Body of pancreas (tissue), 4 donors: ENCODE measurements around the gene FBN1. TPM values are rescaled to one million over a fixed set of nuclear protein-coding genes. Genes with fewer than 3 reads are reported as not detected.

Experiments
- ATAC-seq: fragments of 150-250 bp; one replicate; pipeline ENCODE4 v1.9.1; 2016
- DNase-seq, 4 donors: peaks; one replicate each; pipeline ENCODE4 v3.0.0-alpha.2; 2019
- H3K27ac ChIP-seq, 4 donors: fragments of 200-600 bp; sonication (generic); 1 replicate in 3 of 4; 2 replicates in 1 of 4; pipeline versions ENCODE4 v1.5.1 to v1.6.1; 2016 to 2019; ENCODE audit warnings: mild to moderate bottlenecking in 1 of 4, mixed read lengths in 1 of 4, moderate library complexity in 1 of 4
- H3K27me3 ChIP-seq, 2 donors: fragments of 200-600 bp; sonication (generic); one replicate each; pipeline ENCODE4 v1.6.0; 2016; ENCODE audit warnings: mild to moderate bottlenecking in 1 of 2
- H3K36me3 ChIP-seq, 2 donors: fragments of 200-600 bp; sonication (generic); replicated peaks in 1 of 2; 2 replicates each; pipeline ENCODE4 v1.5.1; 2016; ENCODE audit warnings: low read depth in 2 of 2; ENCODE audit not compliant: insufficient read depth in 1 of 2
- H3K4me1 ChIP-seq: fragments of 200-600 bp; sonication (generic); one replicate; pipeline ENCODE4 v1.6.0; 2016
- H3K4me3 ChIP-seq, 2 donors: fragments of 200-600 bp; sonication (generic); 1 replicate in 1 of 2; 2 replicates in 1 of 2; pipeline ENCODE4 v1.5.1; 2016 to 2019
- H3K9me3 ChIP-seq, 3 donors: fragments of 200-600 bp; sonication (generic); 1 replicate in 2 of 3; 2 replicates in 1 of 3; pipeline ENCODE4 v1.5.1; 2016
- POLR2A ChIP-seq, 3 donors: fragments of 450-650 bp; IDR thresholded peaks; one replicate each; pipeline ENCODE4 v1.6.1; 2016; ENCODE audit warnings: antibody characterized with exemption in 3 of 3, mild to moderate bottlenecking in 2 of 3
- WGBS, 2 donors: methylation state at CpG; one replicate each; pipeline ENCODE4 v1.1.5; 2017; 5-methylcytosine and 5-hydroxymethylcytosine counted together
- intact Hi-C: fragments of 100-400 bp; cut with DNase I; formaldehyde crosslinking; loops from one replicate; pipeline ENCODE4 v1.15.1; 2023
- total RNA-seq, 2 donors: library from RNA; depleted of rRNA; stranded (reverse); fragments of >200 nt; gene quantifications; one replicate each; pipeline ENCODE4 v1.1.0, GENCODE V29; 2016
- TF ChIP-seq, protein P1 (sequence below), 7 experiments: fragments of 450-650 bp in 4 of 7; fragments of 200-600 bp in 3 of 7; sonication (generic) in 3 of 7; IDR thresholded peaks; one replicate each; pipeline ENCODE4 v1.5.1; 2016 to 2019; ENCODE audit warnings: antibody characterized with exemption in 7 of 7

The FBN1 gene
- total RNA-seq, 2 donors from 2014 or later: 12.7 to 51.1 TPM

DNA sequence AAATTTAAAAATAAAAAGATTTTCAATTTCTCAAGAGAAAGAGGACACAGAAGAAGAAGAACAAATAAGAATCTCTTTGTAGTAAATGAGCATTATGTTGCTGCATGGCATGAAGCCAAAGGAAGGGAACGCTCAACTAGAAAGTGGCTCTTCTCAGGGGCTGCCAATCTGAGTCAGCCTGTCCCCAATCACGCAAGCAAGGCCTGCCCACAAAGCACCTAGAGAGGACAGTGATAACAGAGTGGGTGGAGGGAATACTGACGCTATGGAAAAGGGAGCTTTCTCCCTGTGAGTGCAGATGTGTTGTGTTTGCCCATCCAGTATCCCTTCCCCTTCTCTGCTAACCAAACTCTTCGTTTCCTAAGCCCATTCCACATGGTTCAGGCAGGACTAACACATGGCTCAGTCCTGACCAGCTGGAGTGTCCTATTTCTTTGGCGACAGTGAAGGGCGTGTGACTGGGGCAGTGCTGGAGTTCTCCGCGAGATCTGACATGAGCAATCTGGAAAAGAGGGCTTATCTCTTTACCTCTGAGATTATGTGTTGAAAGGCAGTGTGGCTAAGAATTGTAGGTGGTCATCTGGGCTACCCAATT lies 14.2 kb downstream of the FBN1 start:
- H3K4me3 ChIP-seq: no peak overlapping the region
- H3K9me3 ChIP-seq: no peaks in the 10 kb centered on the region
- H3K4me1 ChIP-seq: no peaks in the 10 kb centered on the region
- H3K27me3 ChIP-seq: no peaks in the 10 kb centered on the region
- H3K36me3 ChIP-seq: no peaks in the 10 kb centered on the region
- no peak for TF ChIP-seq POLR2A (IDR thresholded peaks at IDR 0.05)
- TF ChIP-seq, protein P1, sequence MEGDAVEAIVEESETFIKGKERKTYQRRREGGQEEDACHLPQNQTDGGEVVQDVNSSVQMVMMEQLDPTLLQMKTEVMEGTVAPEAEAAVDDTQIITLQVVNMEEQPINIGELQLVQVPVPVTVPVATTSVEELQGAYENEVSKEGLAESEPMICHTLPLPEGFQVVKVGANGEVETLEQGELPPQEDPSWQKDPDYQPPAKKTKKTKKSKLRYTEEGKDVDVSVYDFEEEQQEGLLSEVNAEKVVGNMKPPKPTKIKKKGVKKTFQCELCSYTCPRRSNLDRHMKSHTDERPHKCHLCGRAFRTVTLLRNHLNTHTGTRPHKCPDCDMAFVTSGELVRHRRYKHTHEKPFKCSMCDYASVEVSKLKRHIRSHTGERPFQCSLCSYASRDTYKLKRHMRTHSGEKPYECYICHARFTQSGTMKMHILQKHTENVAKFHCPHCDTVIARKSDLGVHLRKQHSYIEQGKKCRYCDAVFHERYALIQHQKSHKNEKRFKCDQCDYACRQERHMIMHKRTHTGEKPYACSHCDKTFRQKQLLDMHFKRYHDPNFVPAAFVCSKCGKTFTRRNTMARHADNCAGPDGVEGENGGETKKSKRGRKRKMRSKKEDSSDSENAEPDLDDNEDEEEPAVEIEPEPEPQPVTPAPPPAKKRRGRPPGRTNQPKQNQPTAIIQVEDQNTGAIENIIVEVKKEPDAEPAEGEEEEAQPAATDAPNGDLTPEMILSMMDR (IDR thresholded peaks at IDR 0.05): no peak
- DNase-seq (no peak), ATAC-seq (no peak)
- intact Hi-C loops: no loop called here
- no peak overlapping the region for H3K27ac ChIP-seq
- 65 to 76% methylated on average over 8 of the region's 8 CpGs for WGBS, 2 donors

DNA sequence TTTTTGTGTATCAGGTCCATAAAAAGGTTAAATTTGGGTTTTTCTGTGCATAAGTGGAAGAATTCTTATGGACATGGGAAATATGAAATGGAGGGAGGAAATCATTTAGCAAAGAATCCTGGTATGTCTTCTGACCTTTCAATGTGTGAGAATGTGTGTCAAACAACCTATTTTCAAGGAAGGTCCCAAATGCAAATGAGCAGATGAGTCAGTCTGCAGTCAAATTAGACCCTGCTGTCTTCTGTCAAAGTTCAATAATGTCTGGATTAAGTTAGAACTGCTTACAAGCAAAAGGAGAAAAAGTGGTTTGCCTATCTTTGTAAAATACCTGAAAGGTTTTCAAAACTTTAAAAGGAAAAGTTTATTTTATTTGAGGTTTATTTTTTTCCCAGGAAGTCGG lies 15.3 kb downstream of the FBN1 start:
- no peaks in the 10 kb centered on the region for H3K4me1 ChIP-seq
- H3K27me3 ChIP-seq: no peaks in the 10 kb centered on the region
- no peak overlapping the region for H3K27ac ChIP-seq
- no peaks in the 10 kb centered on the region for H3K9me3 ChIP-seq
- DNase-seq: no peak
- H3K36me3 ChIP-seq: no peaks in the 10 kb centered on the region
- TF ChIP-seq, protein P1 (IDR thresholded peaks at IDR 0.05): no peak
- TF ChIP-seq POLR2A (IDR thresholded peaks at IDR 0.05): no peak
- no peak for ATAC-seq
- intact Hi-C loops: no loop called here
- no peak overlapping the region for H3K4me3 ChIP-seq
- WGBS, 2 donors: 74 to 91% methylated on average over 1 of the region's 1 CpG

DNA sequence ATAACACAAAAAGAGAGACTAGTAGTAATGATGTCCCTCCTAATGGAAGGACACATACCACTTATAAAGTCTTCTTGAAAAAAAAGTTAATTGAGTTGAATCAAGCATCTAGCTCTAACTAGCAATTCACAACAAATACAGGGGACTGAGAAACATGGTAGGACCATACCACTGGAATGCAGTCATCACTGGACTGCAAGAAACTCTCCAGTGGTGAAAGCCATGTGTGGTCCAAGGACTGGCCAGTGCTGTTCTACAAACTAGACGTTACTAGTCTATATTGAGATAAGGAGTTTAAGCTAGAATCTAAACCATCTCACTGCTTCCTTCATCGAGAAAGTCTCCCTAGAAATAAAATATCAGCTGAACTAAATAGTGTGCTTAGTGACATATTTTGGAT lies 16.7 kb downstream of the FBN1 start:
- DNase-seq: no peak
- H3K36me3 ChIP-seq: no peaks in the 10 kb centered on the region
- intact Hi-C loops: no loop called here
- TF ChIP-seq, protein P1 (IDR thresholded peaks at IDR 0.05): no peak
- no peak for TF ChIP-seq POLR2A (IDR thresholded peaks at IDR 0.05)
- 55 to 64% methylated on average over 2 of the region's 2 CpGs for WGBS, 2 donors
- H3K4me1 ChIP-seq: no peaks in the 10 kb centered on the region
- no peaks in the 10 kb centered on the region for H3K9me3 ChIP-seq
- no peaks in the 10 kb centered on the region for H3K27me3 ChIP-seq
- no peak for ATAC-seq
- no peak overlapping the region for H3K27ac ChIP-seq
- H3K4me3 ChIP-seq: no peak overlapping the region

DNA sequence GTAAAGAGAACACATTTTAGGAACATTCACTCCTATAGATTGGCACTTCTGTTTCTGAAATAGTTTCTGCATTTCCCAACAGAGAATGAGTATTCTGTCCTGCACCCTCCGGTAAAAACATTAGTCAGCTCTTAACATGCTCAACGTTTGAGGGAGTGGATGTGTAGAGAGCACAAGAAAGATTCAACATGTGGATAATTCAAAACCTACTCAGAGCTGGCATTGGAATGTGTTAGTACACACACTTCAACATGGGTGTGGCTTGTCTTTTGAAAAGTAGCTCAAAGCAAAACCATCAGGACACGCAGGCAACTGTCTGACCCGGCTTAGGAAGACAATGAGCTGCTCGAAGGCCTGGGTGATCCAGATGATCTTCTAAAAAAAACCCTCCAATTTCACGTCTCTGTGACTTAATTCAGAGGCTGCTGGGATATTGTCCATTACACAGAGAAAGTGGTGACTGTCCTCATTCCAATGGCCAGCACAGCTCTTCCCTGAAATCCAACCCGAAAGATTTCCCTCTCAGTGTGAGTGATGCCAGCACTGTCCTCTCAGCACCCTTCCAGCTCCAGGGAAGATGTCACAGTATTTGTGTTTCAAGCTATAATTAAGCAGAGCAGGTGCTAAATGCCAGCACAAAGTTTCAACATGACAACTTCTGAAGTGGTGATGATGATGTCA lies 18.1 kb downstream of the FBN1 start:
- DNase-seq: no peak
- Histone ChIP-seq H3K4me3 (no peak overlapping the region), H3K4me1 (no peaks in the 10 kb centered on the region), H3K9me3 (no peaks in the 10 kb centered on the region), H3K27ac (no peak overlapping the region), H3K27me3 (no peaks in the 10 kb centered on the region), H3K36me3 (no peaks in the 10 kb centered on the region)
- WGBS, 2 donors: 68 to 72% methylated on average over 7 of the region's 7 CpGs
- TF ChIP-seq, protein P1 (IDR thresholded peaks at IDR 0.05): no peak
- no peak for TF ChIP-seq POLR2A (IDR thresholded peaks at IDR 0.05)
- intact Hi-C loops: no loop called here
- no peak for ATAC-seq

DNA sequence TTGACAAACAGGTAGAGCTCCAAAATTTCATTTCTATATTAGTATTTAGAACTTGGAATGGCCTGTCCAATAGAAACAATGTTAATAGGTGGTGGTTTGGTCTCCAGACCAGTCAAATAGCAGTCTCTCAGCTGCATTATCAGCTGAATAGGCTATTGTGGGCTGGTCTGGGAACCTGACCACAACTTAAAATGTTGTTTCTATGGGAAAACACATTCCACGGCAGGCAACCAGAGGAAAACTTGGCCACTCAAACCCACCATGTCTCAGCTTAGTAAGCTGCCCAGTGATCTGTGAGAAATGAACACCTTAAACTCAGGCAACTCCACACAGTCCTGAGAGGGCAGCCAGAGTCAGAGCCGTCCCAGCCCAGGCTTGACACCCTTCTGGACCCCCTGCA lies 20.4 kb downstream of the FBN1 start:
- 57 to 81% methylated on average over 1 to 2 of the region's 2 CpGs for WGBS, 2 donors
- Histone ChIP-seq H3K4me1 (no peaks in the 10 kb centered on the region), H3K9me3 (no peaks in the 10 kb centered on the region), H3K36me3 (no peaks in the 10 kb centered on the region), H3K4me3 (no peak overlapping the region), H3K27ac (no peak overlapping the region), H3K27me3 (no peaks in the 10 kb centered on the region)
- intact Hi-C loops: no loop called here
- DNase-seq (no peak), ATAC-seq (no peak)
- no peak for TF ChIP-seq POLR2A (IDR thresholded peaks at IDR 0.05)
- TF ChIP-seq, protein P1 (IDR thresholded peaks at IDR 0.05): no peak
